ENCODE data around the gene TASOR2.

DNA sequence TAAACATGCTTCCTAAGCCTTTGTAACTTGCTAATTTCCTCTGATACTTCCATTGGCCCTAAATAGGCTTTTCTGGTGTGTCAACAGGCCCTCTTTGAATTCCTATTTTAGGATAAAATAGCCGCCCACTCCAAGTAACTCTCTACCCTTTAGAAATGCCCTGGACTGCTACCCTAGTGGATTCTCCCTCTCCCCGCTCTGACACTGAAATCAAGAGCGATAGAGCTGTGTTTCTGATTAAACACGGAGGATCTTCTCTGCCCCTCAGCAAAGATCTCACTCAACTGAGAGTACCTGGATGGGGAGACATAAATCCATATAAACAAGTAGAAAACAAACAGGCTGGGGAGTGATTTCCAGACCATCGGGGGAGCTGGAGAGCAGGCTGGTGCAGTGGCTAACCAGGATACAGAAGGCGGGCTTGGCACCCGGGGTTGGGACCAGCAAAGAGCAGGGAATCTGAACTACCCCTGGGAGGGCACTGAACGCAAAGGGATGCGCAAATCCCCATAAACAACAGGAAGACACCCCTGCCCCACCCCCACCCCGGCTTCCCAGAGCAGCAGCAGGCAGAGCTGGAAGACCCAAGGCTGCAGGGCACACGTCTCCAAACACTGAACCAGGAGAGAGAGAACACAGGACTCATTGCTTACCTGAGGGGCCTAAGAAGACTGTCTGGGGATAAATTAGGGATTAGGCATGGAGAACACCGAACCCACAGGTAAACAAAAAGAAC lies 20.8 kb upstream of the TASOR2 start:
- no peak for TF ChIP-seq POLR2A (IDR thresholded peaks at IDR 0.05)
- TF ChIP-seq, protein P1, sequence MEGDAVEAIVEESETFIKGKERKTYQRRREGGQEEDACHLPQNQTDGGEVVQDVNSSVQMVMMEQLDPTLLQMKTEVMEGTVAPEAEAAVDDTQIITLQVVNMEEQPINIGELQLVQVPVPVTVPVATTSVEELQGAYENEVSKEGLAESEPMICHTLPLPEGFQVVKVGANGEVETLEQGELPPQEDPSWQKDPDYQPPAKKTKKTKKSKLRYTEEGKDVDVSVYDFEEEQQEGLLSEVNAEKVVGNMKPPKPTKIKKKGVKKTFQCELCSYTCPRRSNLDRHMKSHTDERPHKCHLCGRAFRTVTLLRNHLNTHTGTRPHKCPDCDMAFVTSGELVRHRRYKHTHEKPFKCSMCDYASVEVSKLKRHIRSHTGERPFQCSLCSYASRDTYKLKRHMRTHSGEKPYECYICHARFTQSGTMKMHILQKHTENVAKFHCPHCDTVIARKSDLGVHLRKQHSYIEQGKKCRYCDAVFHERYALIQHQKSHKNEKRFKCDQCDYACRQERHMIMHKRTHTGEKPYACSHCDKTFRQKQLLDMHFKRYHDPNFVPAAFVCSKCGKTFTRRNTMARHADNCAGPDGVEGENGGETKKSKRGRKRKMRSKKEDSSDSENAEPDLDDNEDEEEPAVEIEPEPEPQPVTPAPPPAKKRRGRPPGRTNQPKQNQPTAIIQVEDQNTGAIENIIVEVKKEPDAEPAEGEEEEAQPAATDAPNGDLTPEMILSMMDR (IDR thresholded peaks at IDR 0.05) = no peak

Measured in lower leg skin (tissue), 3 donors.